Stimulated activated CD8-positive, alpha-beta memory T cell treated with anti-CD3 and anti-CD28 coated beads, Interleukin-12 subunit alpha, Interleukin-12 subunit beta, amount 100 ng/mL, for 24 hours (primary cell): Measurements from ENCODE around the gene SHD.
"Not testable (repeated sequence)": the region's sequence is repeated elsewhere in the genome, so short reads cannot be mapped to it uniquely, and the experiment has no call there.

Experiments used
- DNase-seq: peaks from one replicate; pipeline ENCODE4 v3.0.0-alpha.2; 2020; ENCODE audit errors: extremely low read depth

Gene SHD

GRCh38 chr19:4267101-4267900 lies 11.8 kb upstream of the SHD start:
- DNase-seq = no peak

- DNase-seq = no peak
These were observed 10.9 kb upstream of the SHD start for GRCh38 chr19:4267901-4268815.

DNA sequence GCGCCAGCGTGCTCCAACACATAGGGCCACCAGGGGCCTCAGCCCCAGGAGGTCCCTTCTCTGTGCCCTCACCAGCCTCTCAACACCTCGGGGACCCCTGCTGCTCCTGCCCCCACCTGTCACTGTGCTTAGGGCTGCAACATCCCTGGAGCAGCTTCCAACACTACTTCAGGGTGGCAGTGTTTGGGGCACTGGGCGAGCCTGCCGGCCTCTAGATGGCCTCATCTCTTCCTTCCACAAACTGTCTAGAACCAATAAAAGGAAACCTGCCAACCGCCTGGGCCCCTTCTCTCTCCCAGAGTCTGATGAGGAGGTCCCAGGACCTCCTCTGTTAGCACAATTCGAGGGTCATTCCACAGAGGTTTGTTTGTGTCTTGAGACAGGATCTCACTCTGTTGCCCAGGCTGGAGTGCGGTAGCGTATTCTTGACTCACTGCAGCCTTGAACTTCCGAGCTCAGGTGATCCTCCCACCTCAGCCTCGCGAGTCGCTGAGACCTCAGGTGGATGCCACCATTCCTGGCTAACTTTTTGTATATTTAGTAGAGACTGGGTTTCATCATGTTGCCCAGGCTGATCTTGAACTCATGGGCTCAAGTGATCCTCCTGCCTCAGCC lies 10.1 kb upstream of the SHD start:
- no peak for DNase-seq

- no peak for DNase-seq
These were observed 6.2 kb upstream of the SHD start for GRCh38 chr19:4272894-4273293.

DNA sequence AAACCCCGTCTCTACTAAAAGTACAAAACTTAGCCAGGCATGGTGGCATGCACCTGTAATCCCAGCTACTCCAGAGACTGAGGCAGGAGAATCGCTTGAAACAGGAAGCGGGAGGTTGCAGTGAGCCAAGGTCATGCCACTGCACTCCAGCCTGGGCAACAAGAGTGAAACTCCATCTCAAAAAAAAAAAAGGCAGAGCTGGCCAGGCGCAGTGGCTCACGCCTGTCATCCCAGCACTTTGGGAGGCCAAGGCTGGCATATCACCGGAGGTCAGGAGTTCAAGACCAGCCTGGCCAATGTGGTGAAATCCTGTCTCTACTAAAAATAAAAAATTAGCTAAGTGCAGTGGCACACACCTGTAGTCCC lies 4.8 kb upstream of the SHD start:
- not testable (repeated sequence) for DNase-seq

- DNase-seq = no peak
These were observed 1.8 kb upstream of the SHD start for GRCh38 chr19:4277191-4277696.

DNA sequence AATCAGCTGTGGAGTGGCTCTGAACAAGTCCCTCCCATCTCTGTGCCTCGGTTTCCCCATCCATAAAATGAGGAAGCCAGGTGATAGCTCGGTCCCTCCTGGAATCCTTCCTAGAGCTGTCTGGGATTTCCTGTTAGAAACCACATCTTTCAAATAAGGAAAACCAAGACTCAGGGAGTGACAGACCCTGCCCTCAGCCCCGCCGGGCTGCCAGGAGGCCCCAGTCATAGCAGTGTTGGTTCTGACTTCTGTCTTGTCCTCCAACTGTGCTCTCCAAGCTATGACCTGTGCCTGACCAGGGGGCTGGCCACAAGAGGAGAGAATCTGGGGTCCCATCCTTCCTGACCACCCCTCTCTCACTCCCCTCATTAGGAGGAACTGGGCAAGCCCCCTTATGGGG lies 1.1 kb upstream of the SHD start:
- no peak for DNase-seq

- DNase-seq = no peak
These were observed 132 bp downstream of the SHD start for GRCh38 chr19:4279267-4279529.

DNA sequence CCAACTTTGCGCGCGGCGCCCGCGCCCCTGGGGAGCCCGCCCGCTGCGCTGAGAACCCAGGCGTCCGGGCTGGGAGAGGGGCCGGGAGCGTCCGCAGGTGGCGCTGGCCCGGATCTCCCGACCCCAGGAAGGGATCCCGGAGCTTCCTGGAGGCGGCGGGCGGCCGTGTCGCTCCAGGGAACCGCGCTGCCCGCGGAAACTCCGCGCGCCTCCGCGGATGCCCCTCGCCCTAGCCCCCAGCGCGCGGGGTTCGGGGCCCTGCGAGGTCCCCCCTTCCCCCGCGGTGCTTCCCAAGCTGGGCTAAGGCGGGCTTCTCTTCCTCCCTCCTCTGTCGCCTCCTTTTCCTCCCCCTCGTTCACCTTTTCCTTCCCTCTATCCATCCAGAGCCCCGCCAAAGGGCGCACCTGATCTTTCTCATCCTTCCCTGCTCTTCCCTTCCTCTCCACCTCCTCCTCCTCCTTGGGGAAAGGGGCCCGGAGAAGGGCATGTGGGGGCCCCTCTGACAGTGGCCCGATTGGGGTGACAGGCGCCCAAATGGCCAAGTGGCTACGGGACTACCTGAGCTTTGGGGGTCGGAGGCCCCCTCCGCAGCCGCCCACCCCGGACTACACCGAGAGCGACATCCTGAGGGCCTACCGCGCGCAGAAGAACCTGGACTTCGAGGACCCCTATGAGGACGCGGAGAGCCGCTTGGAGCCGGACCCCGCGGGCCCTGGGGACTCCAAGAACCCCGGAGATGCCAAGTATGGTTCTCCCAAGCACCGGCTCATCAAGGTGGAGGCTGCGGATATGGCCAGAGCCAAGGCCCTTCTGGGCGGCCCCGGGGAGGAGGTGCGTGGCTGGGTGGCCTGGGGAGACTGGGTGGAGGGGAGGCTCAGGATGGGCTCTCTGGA lies 710 bp downstream of the SHD start:
- DNase-seq = no peak

- no peak for DNase-seq
These were observed 5.3 kb downstream of the SHD start for GRCh38 chr19:4284176-4284958.

- no peak for DNase-seq
These were observed 5.9 kb downstream of the SHD start for GRCh38 chr19:4284974-4285373.

DNA sequence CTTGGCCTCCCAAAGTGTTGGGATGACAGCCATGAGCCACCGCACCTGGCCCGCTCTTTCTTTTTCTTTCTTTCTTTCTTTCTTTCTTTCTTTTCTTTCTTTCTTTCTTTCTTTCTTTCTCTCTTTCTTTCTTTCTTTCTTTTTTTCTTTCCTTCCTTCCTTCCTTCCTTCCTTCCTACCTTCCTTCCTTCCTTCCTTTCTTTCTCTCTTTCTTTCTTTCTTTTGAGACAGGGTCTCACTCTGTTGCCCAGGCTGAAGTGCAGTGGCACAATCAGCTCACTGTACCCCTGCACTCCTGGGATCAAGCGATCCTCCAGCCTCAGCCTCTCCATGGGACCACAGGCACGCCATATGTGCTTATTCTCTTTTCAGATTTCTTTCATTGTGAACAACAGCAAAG lies 7.1 kb downstream of the SHD start:
- DNase-seq = not testable (repeated sequence)

GRCh38 chr19:4288091-4288777 lies 9.2 kb downstream of the SHD start:
- no peak for DNase-seq

DNA sequence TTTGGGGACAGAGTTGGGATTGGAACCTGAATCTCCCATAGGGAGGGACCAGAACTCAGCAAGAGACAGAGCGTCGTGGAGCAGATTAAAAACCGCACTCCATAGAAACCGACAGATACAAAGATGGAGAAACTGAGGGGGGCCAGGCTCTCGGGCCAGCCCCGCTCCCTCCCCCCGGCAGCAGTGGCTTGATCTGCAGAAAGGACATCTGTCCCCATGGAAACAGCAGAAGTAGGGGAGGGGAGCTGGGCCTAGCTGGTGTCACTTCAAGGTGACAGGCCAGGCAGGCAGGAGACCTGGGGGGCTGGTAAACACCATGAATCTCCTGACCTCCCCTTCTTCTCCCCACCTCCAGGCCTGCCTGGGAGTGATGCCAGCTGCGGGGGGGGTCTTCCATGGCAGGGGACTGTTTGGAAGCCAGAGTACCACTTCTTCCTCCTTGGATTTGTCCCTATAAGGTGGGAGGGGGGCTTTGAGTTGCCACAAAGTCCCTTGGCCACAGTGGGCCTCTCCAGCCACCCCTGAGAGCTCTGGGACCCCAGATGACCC lies 12.2 kb downstream of the SHD start:
- DNase-seq = no peak

GRCh38 chr19:4292515-4292914 lies 13.4 kb downstream of the SHD start:
- no peak for DNase-seq

GRCh38 chr19:4294389-4294788 lies 15.3 kb downstream of the SHD start:
- no peak for DNase-seq

DNA sequence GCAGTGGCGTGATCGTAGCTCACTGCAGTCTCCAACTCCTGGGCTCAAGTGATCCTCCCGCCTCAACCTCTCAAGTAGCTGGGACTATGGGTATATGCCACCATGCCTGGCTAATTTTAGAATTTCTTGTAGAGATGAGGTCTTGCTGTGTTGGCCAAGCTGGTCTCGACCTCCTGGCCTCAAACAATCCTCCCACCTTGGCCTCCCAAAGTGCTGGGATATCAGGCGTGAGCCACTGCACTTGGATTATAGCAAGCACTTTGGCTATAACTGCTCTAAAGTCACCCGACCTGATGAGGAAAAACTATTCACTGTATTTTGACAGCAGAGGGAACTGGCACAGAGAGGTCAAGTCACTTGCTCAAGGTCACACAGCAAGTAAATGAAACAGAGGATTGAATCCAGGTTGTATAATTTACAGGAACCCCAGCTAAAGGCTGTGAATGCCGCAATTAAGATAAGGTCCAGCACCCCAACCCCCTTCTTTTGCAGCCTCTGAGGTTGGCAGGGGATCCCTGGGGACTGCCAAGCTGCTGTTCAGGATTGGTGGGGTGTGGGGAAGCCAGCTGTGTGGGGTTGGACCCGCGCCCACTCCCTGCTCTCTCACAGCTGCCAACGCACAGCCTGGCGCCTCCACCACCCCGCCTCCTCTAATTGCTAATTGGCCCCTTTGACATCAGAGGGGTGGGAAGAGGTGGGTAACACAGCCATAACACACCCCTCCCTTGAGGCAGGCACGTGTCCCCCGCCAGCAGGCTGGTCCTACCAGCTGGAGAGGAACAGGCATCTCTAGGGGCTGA lies 17.1 kb downstream of the SHD start:
- DNase-seq = no peak

- no peak for DNase-seq
These were observed 19.1 kb downstream of the SHD start for GRCh38 chr19:4297901-4298809.
